GM23248 (cell line): ENCODE results near the gene SLC48A1.

Experiments used
- EZH2 ChIP-seq: fragments of 200-600 bp; sonication (generic); IDR thresholded peaks from 2 replicates; pipeline ENCODE4 v1.6.1; 2018; ENCODE audit warnings: antibody characterized with exemption, mild to moderate bottlenecking; ENCODE audit not compliant: insufficient read depth, poor library complexity, severe bottlenecking
- EZH2phosphoT487 ChIP-seq: fragments of 200-600 bp; sonication (generic); IDR thresholded peaks from 2 replicates; pipeline ENCODE4 v1.6.1; 2018; ENCODE audit warnings: antibody characterized with exemption, moderate library complexity, mild to moderate bottlenecking, low read depth; ENCODE audit not compliant: insufficient read depth

- TF ChIP-seq EZH2 = no peak
- TF ChIP-seq EZH2phosphoT487 = no peak
These were observed 33.1 kb upstream of the SLC48A1 start for GRCh38 chr12:47739979-47740378.
